Urinary bladder (tissue), 4 donors: Measurements from ENCODE around the gene LRRC46. TPM values are rescaled to one million over a fixed set of nuclear protein-coding genes. Genes with fewer than 3 reads are reported as not detected.

Source experiments
- DNase-seq: peaks from one replicate; pipeline ENCODE4 v3.0.0-alpha.2; 2015; ENCODE audit errors: extremely low spot score
- H3K27ac ChIP-seq: one replicate; pipeline ENCODE4 v1.5.1; 2013; ENCODE audit warnings: low read depth, mild to moderate bottlenecking, moderate library complexity
- H3K36me3 ChIP-seq: one replicate; pipeline ENCODE4 v1.6.1; 2013; ENCODE audit warnings: mild to moderate bottlenecking, moderate library complexity; ENCODE audit not compliant: insufficient read depth
- H3K4me1 ChIP-seq: one replicate; pipeline ENCODE4 v1.6.1; 2013; ENCODE audit warnings: mild to moderate bottlenecking, moderate library complexity; ENCODE audit not compliant: insufficient read depth
- H3K4me3 ChIP-seq: one replicate; pipeline ENCODE4 v1.5.1; 2013; ENCODE audit warnings: low read depth, low read length
- WGBS: extraction: QIAGEN DNeasy Blood & Tissue Kit; methylation state at CpG from one replicate; pipeline ENCODE4 v1.1.7; 2013; 5-methylcytosine and 5-hydroxymethylcytosine counted together
- polyA plus RNA-seq: library from polyadenylated mRNA; stranded (reverse); fragments of 200-250 nt; gene quantifications from one replicate; pipeline ENCODE4 v1.2.3, GENCODE V29; 2013
- total RNA-seq: library from RNA; depleted of rRNA; stranded (reverse); fragments of >200 nt; gene quantifications from one replicate; pipeline ENCODE4 v1.2.3, GENCODE V29; 2014
- donor health status: healthy with polysubstance abuse.
- donor health status: healthy.

The LRRC46 gene
- total and polyA plus RNA-seq, 2 donors = 0.30 TPM; not detected in 1

DNA sequence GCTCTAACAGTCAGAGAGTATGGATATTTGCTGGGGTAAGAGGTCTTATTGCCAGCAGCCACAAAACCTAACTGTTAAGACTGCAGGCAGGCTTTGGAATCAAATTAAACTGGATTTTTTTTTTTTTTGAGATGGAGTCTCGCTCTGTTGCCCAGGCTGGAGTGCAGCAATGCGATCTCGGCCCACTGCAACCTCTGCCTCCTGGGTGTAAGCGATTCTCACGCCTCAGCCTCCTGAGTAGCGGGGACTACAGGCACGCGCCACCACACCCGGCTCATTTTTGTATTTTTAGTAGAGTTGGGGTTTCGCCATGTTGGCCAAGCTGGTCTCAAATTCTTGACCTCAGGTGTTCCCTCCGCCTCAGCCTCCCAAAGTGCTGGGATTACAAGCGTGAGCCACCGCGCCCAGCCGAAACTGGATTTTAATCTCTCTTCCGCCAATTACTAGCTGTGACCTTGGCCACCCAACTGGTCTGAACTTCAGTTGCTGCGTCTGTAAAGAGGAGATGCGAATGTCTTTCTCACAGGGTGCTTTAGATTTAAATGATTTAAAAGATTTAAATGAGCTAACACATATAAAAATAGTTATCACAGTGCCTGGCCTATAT lies 971 bp upstream of the LRRC46 start:
- WGBS = 67% methylated on average over 18 of the region's 18 CpGs
- H3K27ac ChIP-seq = peak overlapping the region; percentile 43
- H3K36me3 ChIP-seq = peaks cover 8% of the 10 kb centered on the region
- peak overlapping the region; percentile 51 for H3K4me3 ChIP-seq
- H3K4me1 ChIP-seq = no peaks in the 10 kb centered on the region
- no peak for DNase-seq

DNA sequence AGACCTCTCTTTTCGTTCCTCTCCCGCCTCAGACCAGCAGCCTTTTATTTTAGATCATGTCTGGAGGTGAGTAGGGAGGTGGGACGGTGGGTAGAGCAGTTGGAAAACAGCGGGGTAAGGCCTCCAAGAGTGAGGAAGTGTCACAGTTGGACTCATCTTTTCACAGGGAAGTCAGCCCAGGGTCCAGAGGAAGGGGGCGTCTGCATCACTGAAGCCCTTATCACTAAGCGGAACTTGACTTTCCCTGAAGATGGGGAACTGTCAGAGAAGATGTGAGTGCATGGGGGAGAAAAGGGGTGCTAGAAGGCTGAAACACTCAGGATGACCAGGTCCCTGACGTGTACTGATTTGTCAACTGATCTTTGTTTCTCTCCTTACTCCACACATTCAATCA lies 461 bp downstream of the LRRC46 start:
- no peaks in the 10 kb centered on the region for H3K4me1 ChIP-seq
- peak overlapping the region; percentile 51 for H3K4me3 ChIP-seq
- 8% methylated on average over 7 of the region's 7 CpGs for WGBS
- H3K27ac ChIP-seq = no peak overlapping the region
- no peak for DNase-seq
- H3K36me3 ChIP-seq = peaks cover 3% of the 10 kb centered on the region

DNA sequence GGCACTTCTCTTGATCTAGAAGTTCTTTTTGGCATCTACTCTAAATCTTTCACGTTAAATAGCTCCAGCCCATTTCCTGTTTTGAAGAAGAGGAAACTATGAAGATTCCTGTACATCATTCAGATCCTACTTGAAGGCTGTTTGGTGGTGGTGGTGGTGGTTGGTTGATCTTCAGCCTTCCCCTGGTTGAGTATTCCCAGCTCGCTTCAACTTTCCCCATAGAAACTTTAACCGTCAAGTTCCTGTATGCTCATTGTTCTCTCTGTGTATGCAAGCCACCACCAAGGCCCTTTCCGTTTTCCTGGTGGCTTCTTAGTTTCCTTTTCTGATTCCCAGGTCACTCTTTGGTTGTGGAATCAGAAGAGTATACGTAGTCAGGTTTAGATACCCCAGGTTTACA lies 3.3 kb downstream of the LRRC46 start:
- Histone ChIP-seq H3K36me3 (no peaks in the 10 kb centered on the region), H3K4me1 (no peaks in the 10 kb centered on the region), H3K4me3 (no peak overlapping the region), H3K27ac (no peak overlapping the region)
- DNase-seq = no peak
- WGBS = 62% methylated on average over 5 of the region's 5 CpGs

DNA sequence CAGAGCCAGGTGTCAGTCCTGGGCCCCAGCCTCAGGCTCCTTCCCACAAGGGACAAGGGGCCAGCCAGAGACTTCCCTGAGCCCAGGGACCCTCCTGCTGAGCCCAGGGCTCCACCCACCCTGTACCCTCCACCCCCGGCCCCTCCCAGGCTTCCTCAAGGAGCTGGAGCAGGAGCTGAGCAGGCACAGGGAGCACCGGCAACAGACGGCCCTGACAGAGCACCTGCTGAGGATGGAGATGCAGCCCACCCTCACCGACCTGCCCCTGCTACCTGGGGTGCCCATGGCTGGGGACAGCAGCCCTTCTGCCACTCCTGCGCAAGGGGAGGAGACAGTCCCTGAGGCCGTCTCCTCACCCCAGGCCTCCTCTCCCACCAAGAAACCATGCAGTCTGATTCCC lies 5.1 kb downstream of the LRRC46 start:
- no peak for DNase-seq
- no peak overlapping the region for H3K27ac ChIP-seq
- H3K4me3 ChIP-seq = no peak overlapping the region
- H3K4me1 ChIP-seq = no peaks in the 10 kb centered on the region
- WGBS = 82% methylated on average over 6 of the region's 6 CpGs
- H3K36me3 ChIP-seq = no peaks in the 10 kb centered on the region

DNA sequence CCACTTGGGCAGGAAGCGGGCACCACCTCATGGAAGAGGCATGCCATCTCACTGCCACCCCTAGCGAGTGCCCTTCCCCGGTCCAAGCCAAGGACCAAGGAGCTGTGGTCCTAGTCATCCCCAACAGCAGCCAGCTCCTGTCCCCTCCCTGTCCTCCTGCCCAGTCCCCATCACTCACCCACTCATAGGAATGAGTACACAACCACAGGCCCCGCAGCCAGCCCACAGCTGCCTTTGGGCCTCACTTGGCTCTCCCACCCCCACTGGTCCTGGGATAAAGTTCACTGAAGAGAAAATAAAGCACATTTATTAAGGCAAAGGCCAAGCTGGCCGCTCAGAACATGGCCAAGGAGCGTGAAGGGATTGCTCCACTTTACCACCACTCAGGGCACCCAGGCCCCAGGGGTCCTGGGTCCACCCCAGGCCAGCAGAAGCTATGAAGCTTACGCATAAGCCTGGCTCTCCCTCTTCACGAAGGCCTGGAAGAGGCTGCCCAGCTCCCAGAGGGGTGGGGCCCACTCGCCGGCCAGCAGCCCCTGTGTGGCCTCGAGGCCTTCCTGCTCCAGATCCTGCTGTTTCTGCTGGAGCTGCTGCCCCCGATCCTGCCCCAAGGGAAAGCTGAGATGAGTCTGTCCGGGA lies 6.0 kb downstream of the LRRC46 start:
- 65% methylated on average over 13 of the region's 13 CpGs for WGBS
- no peak for DNase-seq
- no peaks in the 10 kb centered on the region for H3K36me3 ChIP-seq
- H3K27ac ChIP-seq = no peak overlapping the region
- H3K4me1 ChIP-seq = no peaks in the 10 kb centered on the region
- H3K4me3 ChIP-seq = no peak overlapping the region

DNA sequence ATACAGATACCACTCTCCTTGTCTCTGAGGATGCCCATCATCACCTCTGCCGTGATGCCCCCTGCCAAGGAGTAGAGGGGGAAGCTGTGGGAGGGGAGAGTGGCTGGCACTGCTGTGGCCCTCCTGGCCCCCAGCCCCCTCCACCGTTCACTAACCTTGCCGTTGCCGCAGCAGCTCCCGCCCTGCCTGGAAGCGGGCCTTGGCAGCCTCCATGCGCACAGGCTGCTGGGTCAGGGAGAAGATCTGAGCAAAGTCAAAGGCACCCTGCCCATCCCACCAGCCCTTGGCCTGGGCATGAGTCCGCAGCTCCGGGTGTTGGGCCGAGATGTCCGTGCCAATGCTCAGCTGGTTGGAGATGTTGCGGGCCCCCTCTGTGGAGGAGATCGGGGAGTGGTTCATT lies 7.2 kb downstream of the LRRC46 start:
- no peaks in the 10 kb centered on the region for H3K4me1 ChIP-seq
- 89% methylated on average over 13 of the region's 13 CpGs for WGBS
- no peak for DNase-seq
- no peak overlapping the region for H3K4me3 ChIP-seq
- H3K27ac ChIP-seq = no peak overlapping the region
- no peaks in the 10 kb centered on the region for H3K36me3 ChIP-seq

DNA sequence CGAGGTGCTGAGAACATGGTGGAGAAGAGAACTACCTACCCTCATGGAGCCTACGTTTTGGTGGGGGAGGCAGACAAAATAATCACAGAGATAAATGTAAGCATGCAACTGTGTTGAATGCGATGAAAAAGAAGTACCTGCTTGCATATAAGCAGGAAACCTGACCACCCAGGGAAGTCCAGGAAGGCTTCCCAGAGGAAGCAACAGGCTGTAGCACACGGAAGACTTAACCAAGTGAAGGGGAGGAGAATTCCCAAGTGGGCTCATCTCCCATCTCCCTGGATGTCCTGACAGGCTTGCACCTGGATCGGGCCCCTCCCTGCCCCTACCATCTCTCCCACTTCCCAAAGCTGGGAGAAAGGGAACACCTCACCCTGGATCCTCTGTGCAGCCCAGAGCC lies 7.6 kb downstream of the LRRC46 start:
- Histone ChIP-seq H3K4me1 (no peaks in the 10 kb centered on the region), H3K4me3 (no peak overlapping the region), H3K36me3 (no peaks in the 10 kb centered on the region), H3K27ac (no peak overlapping the region)
- DNase-seq = no peak
- WGBS = 90% methylated on average over 5 of the region's 5 CpGs

DNA sequence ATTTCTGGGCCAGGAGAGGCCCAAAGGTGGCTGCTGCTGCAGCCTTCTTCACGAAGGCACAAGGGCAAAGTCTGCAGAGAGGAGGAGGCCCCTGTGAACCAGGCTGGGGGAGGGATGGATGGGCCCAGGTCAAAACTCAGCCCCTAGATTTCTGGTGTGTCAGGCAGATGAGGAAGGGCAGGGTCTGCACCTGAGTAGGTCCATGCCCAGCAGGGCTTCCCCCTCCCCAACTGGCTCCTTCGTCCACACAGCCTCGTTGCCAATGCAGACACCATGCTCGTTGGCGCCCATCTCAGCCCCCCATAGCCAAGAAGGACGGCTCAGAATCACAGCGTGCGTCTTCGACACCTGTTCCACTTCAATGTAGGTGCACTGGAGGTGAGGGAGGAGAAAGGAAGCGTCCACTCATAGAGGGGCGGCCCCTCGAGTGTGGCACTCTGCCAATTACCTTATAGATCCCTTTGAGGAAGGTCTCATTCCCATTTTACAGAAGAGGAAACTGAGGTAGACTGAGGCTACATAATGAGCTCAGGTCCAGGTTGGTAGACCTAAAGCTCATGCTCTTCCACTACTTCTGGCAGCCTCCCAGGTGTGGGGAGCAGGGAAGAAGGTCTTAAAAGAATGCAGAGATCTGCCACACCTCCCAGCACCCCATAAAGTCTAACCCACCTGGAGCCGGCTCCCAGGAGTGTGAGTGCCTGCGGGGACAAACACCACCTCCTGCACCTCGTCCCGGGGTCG lies 8.7 kb downstream of the LRRC46 start:
- H3K27ac ChIP-seq = no peak overlapping the region
- H3K4me3 ChIP-seq = peak overlapping the region; percentile 54
- H3K36me3 ChIP-seq = no peaks in the 10 kb centered on the region
- no peak for DNase-seq
- 47% methylated on average over 17 of the region's 17 CpGs for WGBS
- H3K4me1 ChIP-seq = no peaks in the 10 kb centered on the region

DNA sequence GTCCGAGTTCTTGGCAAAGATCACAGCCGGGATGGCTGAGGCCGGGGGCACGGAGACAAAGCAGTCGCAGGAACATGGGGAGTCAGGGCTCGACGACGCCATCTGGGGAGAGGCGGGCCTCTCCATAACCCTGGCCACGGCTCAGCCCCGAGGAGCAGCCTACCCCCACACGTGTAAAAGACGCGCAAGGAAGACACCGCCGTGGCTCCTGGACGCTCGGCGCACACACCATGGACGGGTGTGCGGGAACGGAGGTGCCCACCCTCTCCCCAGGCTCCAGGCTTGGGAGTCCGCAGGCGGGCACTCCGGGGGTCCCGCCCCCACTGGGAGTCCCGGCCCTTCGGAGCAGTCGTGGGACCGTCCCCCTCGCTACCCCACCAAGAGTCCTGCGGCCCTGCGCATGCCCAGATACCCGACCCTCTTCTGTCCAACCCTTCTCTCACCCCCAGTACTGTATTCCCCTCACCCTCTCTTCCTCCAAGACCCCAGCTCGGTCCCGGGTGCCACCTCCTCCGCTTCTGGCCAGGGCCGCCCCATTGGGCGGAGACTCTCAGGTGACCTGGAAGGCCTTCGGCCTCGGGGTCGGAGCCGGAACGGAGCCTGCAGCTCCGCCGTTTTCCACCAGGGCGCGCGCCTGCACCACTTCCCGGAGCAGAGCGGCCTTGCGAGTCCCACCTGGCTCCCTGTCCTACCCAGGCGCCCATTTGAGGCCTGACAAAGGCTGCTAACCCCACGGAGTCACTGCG lies 9.4 kb downstream of the LRRC46 start, which contains the start of gene SCRN2:
Gene SCRN2 (minus strand): TSS at position 532 of the 746 bp plus-strand sequence. CDS start 430 bp downstream, at position 102.
- WGBS = under 1% methylated on average over 55 of the region's 55 CpGs
- no peaks in the 10 kb centered on the region for H3K4me1 ChIP-seq

DNA sequence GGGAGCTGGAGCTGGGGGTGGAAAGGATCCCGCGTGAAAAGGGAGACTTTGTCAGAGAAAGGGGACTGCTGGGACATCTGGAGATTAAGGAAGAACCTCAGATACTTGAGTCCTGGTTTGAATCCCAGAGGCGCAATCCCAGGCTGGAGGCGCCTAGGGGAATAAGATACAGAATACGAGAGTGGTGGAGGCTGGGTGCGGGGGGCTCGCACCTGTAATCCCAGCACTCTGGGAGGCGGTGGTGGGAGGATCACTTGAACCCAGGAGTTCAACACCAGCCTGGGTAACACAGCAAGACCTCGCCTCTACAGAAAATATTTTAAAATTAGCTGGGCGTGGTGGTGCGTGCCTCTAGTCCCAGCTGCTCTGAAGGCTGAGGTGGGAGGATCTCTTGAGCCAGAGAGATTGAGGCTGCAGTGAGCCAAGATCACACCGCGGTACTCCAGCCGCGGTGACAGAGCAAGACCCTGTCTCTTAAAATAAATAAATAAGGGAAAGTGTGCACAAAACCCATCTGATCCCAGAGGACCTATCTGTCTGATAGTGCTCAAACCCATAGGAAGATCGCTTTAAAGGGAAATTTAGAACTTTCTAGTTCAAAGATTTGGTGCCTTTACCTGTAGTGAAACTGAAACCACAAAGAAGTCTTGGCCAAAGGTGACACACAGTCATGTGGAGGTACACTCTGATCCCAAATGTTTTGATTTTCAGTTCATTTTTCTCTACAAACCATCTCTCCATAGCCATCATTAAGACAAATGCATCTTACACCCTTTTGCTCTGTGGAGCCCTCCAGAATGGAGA lies 10.2 kb downstream of the LRRC46 start:
- DNase-seq = no peak
- Histone ChIP-seq H3K4me1 (no peaks in the 10 kb centered on the region), H3K4me3 (no peak overlapping the region), H3K27ac (no peak overlapping the region), H3K36me3 (no peaks in the 10 kb centered on the region)
- WGBS = 63% methylated on average over 16 of the region's 16 CpGs

More for the DNA sequence above, 9.4 kb downstream of the LRRC46 start, which contains the start of gene SCRN2:
- Histone ChIP-seq H3K36me3 (no peaks in the 10 kb centered on the region), H3K27ac (no peak within 1 kb of the TSS), H3K4me3 (peak within 1 kb of the TSS; percentile 54)
- peak; percentile 43 for DNase-seq

DNA sequence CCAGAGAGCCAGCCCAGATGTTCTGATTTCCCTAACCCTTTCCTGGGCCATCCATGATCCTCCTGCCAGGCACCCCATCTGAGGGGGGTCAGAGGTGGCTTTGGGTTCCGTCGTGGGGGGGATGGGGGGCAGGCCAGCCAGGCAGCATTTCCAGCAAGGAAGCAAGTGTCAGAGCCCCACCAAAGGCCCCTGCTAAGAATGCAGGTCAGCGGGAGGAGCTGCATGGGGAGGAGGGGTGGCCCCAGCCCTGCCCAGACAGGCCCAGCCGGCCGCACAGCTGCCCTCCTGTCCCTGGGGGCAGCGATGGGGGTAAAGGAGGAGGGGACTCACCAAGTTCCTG lies 11.9 kb downstream of the LRRC46 start:
- DNase-seq = no peak
- Histone ChIP-seq H3K27ac (no peak overlapping the region), H3K4me3 (no peak overlapping the region), H3K36me3 (no peaks in the 10 kb centered on the region), H3K4me1 (no peaks in the 10 kb centered on the region)
- WGBS = 22% methylated on average over 6 of the region's 6 CpGs

DNA sequence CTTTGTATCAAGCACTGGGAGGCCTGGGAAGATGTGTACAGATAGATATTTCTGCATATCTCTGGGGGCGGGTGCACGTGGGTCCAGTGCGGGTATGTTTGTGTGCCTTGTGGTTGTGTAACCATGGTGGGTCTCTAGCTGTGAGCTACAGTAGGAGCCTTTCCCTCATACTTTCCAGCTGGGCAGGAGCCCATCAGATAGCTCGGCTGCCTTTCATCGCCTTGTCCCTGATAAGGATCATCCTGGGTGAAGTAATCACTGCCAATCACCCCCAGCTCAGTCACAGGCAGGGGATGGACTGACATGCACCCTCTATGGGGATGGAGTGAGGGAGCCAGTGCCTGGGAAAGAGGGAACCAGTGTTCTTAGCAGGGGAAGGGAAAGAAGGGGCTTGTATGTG lies 12.8 kb downstream of the LRRC46 start:
- no peak for DNase-seq
- H3K4me3 ChIP-seq = no peak overlapping the region
- no peaks in the 10 kb centered on the region for H3K36me3 ChIP-seq
- WGBS = 47% methylated on average over 5 of the region's 5 CpGs
- H3K4me1 ChIP-seq = no peaks in the 10 kb centered on the region
- no peak overlapping the region for H3K27ac ChIP-seq
